KMS-11 (cell line): Measurements from ENCODE around the gene TMX1.

Source experiments
- H2AFZ ChIP-seq: fragments of 200-600 bp; sonication (generic); 2 replicates; pipeline ENCODE4 v1.6.1; 2016; ENCODE audit warnings: antibody characterized with exemption, mixed run types, low read depth
- H3K27ac ChIP-seq: fragments of 200-600 bp; sonication (generic); 2 replicates; pipeline ENCODE4 v1.6.1; 2016; ENCODE audit warnings: mild to moderate bottlenecking, mixed run types
- H3K27me3 ChIP-seq: fragments of 200-600 bp; sonication (generic); 2 replicates; pipeline ENCODE4 v1.6.1; 2017; ENCODE audit warnings: mild to moderate bottlenecking, low read depth, mixed run types, moderate library complexity; ENCODE audit not compliant: insufficient read depth
- H3K36me3 ChIP-seq: fragments of 200-600 bp; sonication (generic); 2 replicates; pipeline ENCODE4 v1.6.1; 2017; ENCODE audit warnings: mild to moderate bottlenecking, mixed run types; ENCODE audit not compliant: insufficient read depth
- H3K4me1 ChIP-seq: fragments of 200-600 bp; sonication (generic); 2 replicates; pipeline ENCODE4 v1.6.1; 2016; ENCODE audit warnings: mild to moderate bottlenecking, low read depth, mixed run types; ENCODE audit not compliant: poor library complexity, severe bottlenecking
- H3K4me2 ChIP-seq: fragments of 200-600 bp; sonication (generic); 2 replicates; pipeline ENCODE4 v1.7.0; 2016; ENCODE audit warnings: mild to moderate bottlenecking, mixed run types
- H3K4me3 ChIP-seq: fragments of 200-600 bp; sonication (generic); IDR thresholded peaks from 2 replicates; pipeline ENCODE4 v1.6.1; 2017; ENCODE audit warnings: low read depth, low read length, mixed read lengths; ENCODE audit not compliant: insufficient read depth
- H3K79me2 ChIP-seq: fragments of 200-600 bp; sonication (generic); 2 replicates; pipeline ENCODE4 v1.6.1; 2016; ENCODE audit warnings: low read depth, mixed run types; ENCODE audit not compliant: insufficient read depth
- H3K9ac ChIP-seq: fragments of 200-600 bp; sonication (generic); 2 replicates; pipeline ENCODE4 v1.6.1; 2016; ENCODE audit warnings: mild to moderate bottlenecking, mixed run types
- H4K20me1 ChIP-seq: fragments of 200-600 bp; sonication (generic); 2 replicates; pipeline ENCODE4 v1.6.1; 2016; ENCODE audit warnings: mild to moderate bottlenecking, mixed run types; ENCODE audit not compliant: insufficient read depth
- CTCF ChIP-seq: fragments of 200-600 bp; sonication (generic); conservative IDR thresholded peaks from 2 replicates; pipeline ENCODE4 v1.6.1; 2017; ENCODE audit warnings: low read depth, mild to moderate bottlenecking, antibody characterized with exemption, low read length, moderate library complexity, mixed read lengths

Gene TMX1

GRCh38 chr14:51297066-51297465, 57.0 kb downstream of the TMX1 start:
- Histone ChIP-seq H3K4me2 (no peak overlapping the region), H4K20me1 (no peaks in the 10 kb centered on the region), H2AFZ (no peak overlapping the region), H3K27ac (no peak overlapping the region), H3K9ac (no peak overlapping the region), H3K4me1 (peaks cover 28% of the 10 kb centered on the region), H3K36me3 (no peaks in the 10 kb centered on the region), H3K27me3 (no peaks in the 10 kb centered on the region), H3K4me3 (no peak overlapping the region), H3K79me2 (no peaks in the 10 kb centered on the region)
- no peak for TF ChIP-seq CTCF

- no peaks in the 10 kb centered on the region for H3K27me3 ChIP-seq
- peak overlapping the region; percentile 52 for H2AFZ ChIP-seq
- no peak for TF ChIP-seq CTCF
- no peaks in the 10 kb centered on the region for H3K36me3 ChIP-seq
- H3K4me2 ChIP-seq = peak overlapping the region; percentile 48
- H4K20me1 ChIP-seq = no peaks in the 10 kb centered on the region
- peak overlapping the region; percentile 30; the same call in 1 of the 2 replicates for H3K9ac ChIP-seq
- peaks cover 31% of the 10 kb centered on the region for H3K4me1 ChIP-seq
- H3K27ac ChIP-seq = peak overlapping the region; percentile 52
- H3K79me2 ChIP-seq = no peaks in the 10 kb centered on the region
- H3K4me3 ChIP-seq = no peak overlapping the region
Measured at GRCh38 chr14:51298895-51299294, 58.8 kb downstream of the TMX1 start.

DNA sequence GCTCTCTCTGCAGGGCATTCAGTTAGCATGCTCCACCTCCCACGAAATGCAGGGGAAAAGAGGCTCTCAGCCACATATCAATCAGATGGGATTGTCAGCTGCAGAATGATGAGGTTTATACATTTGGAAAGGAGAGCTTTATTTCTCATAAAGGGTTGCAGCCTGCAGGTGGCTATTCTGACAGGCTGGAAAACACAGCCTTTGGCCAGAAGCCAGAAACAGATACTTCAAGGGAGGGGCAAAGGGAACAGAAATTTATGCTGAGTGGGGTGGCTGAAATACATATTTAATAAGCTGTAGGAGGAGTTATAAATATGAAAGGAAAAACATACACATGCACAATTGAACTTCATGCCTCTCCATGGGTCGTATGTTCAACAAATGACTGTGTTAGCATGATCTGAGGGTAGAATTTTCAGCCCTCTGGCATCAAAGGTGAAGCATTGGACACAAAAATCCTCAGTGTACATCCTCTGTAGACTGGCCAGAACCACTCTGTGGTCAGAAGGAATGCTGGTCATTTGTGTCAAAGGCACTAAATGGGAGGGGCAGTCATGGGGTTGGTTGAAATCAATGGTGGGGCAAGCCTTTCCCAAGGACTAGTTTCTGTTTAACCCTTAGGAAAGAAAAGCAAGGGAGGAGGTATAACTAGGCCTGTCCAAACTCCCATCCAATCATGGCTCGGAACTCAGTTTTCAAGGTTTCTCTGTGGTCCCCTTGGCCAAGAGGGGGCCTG, 62.4 kb downstream of the TMX1 start:
- H3K36me3 ChIP-seq = no peaks in the 10 kb centered on the region
- no peak overlapping the region for H3K4me3 ChIP-seq
- no peaks in the 10 kb centered on the region for H3K79me2 ChIP-seq
- H2AFZ ChIP-seq = no peak overlapping the region
- H4K20me1 ChIP-seq = no peaks in the 10 kb centered on the region
- H3K4me2 ChIP-seq = no peak overlapping the region
- H3K9ac ChIP-seq = no peak overlapping the region
- no peak for TF ChIP-seq CTCF
- peaks cover 31% of the 10 kb centered on the region for H3K4me1 ChIP-seq
- no peak overlapping the region for H3K27ac ChIP-seq
- H3K27me3 ChIP-seq = no peaks in the 10 kb centered on the region

- no peak overlapping the region for H3K9ac ChIP-seq
- no peak overlapping the region for H3K4me2 ChIP-seq
- H2AFZ ChIP-seq = no peak overlapping the region
- H3K27me3 ChIP-seq = no peaks in the 10 kb centered on the region
- H3K27ac ChIP-seq = no peak overlapping the region
- no peak overlapping the region for H3K4me3 ChIP-seq
- TF ChIP-seq CTCF = no peak
- no peaks in the 10 kb centered on the region for H4K20me1 ChIP-seq
- no peaks in the 10 kb centered on the region for H3K79me2 ChIP-seq
- H3K36me3 ChIP-seq = no peaks in the 10 kb centered on the region
- H3K4me1 ChIP-seq = peaks cover 18% of the 10 kb centered on the region
Measured at GRCh38 chr14:51304438-51304837, 64.4 kb downstream of the TMX1 start.
